Endothelial cell of umbilical vein (primary cell): ENCODE results near the gene ANO9. TPM values are rescaled to one million over a fixed set of nuclear protein-coding genes. Genes with fewer than 3 reads are reported as not detected.

Source experiments
- BruUV-seq: library from RNA; stranded (reverse); fragments of 400-500 nt; replicated peaks from 2 replicates; lab custom pipeline; 2021; lab: Mats Ljungman, UMichigan
- CTCF ChIA-PET: fragments of 300-600, 350-600 bp; sonication (Branson Sonifier 250); formaldehyde crosslinking; loops from one replicate; lab custom pipeline; 2021; ENCODE audit warnings: antibody characterized with exemption, inconsistent platforms; lab: Charles Lee
- POLR2A ChIA-PET: fragments of 300-600, 350-600 bp; sonication (Branson Sonifier 250); formaldehyde crosslinking; loops from one replicate; lab custom pipeline; 2021; ENCODE audit warnings: antibody characterized with exemption, inconsistent platforms; lab: Charles Lee
- DNase-seq: peaks from one replicate; pipeline ENCODE4 v3.0.0-alpha.2; 2011; ENCODE audit warnings: low read depth, low spot score
- FAIRE-seq: peaks from 2 replicates; lab custom pipeline; 2011; peaks lifted over from hg19 to GRCh38; lab: Jason Lieb, UNC
- H2AFZ ChIP-seq: 2 replicates; pipeline ENCODE4 v1.6.0; 2012; ENCODE audit warnings: low read depth, low read length, control low read depth, inconsistent platforms
- H3K27ac ChIP-seq: 2 replicates; pipeline ENCODE4 v1.5.1; 2011; ENCODE audit warnings: low read depth, mild to moderate bottlenecking, control low read depth, low read length, moderate library complexity; ENCODE audit not compliant: insufficient read depth
- H3K27me3 ChIP-seq, 2 experiments: 2 replicates each; pipeline versions ENCODE4 v1.6.0 to v1.6.1; 2011; ENCODE audit warnings: low read length in 2 of 2, mixed read lengths in 1 of 2; ENCODE audit not compliant: control insufficient read depth in 2 of 2, insufficient read depth in 2 of 2
- H3K36me3 ChIP-seq, 2 experiments: 2 replicates in 1 of 2; 3 replicates in 1 of 2; pipeline ENCODE4 v1.5.1; 2011; ENCODE audit warnings: low read length in 2 of 2, mild to moderate bottlenecking in 1 of 2, moderate library complexity in 1 of 2; ENCODE audit not compliant: control insufficient read depth in 2 of 2, insufficient read depth in 2 of 2; ENCODE audit errors: extremely low read depth in 1 of 2
- H3K4me1 ChIP-seq: 3 replicates; pipeline ENCODE4 v1.5.1; 2011; ENCODE audit warnings: mild to moderate bottlenecking, low read length; ENCODE audit not compliant: control insufficient read depth, insufficient read depth; ENCODE audit errors: extremely low read depth
- H3K4me2 ChIP-seq: 2 replicates; pipeline ENCODE4 v1.6.1; 2011; ENCODE audit warnings: low read length, control low read depth, mixed read lengths; ENCODE audit not compliant: insufficient read depth
- H3K4me3 ChIP-seq, 3 experiments: fragments of 200-600 bp in 1 of 3; sonication (generic), shearing (Covaris generic) in 1 of 3; replicated peaks in 1 of 3; 2 replicates each; pipeline ENCODE4 v1.5.1; 2011 to 2016; ENCODE audit warnings: control low read depth in 3 of 3, low read length in 3 of 3, mild to moderate bottlenecking in 2 of 3, inconsistent platforms in 1 of 3, low read depth in 1 of 3, moderate library complexity in 1 of 3; ENCODE audit not compliant: insufficient read depth in 1 of 3
- H3K79me2 ChIP-seq: 2 replicates; pipeline ENCODE4 v1.6.0; 2012; ENCODE audit warnings: low read length, inconsistent platforms; ENCODE audit not compliant: control insufficient read depth, insufficient read depth
- H3K9ac ChIP-seq: replicated peaks from 2 replicates; pipeline ENCODE3; 2011; ENCODE audit warnings: low read length, control low read depth; ENCODE audit not compliant: insufficient read depth; ENCODE audit errors: extremely low read depth
- H3K9me1 ChIP-seq: replicated peaks from 3 replicates; pipeline ENCODE4 v1.6.0; 2011; ENCODE audit warnings: mild to moderate bottlenecking, low read length; ENCODE audit not compliant: control insufficient read depth, insufficient read depth; ENCODE audit errors: extremely low read depth
- H3K9me3 ChIP-seq: replicated peaks from 2 replicates; pipeline ENCODE4 v1.5.1; 2012; ENCODE audit warnings: low read length, inconsistent platforms; ENCODE audit not compliant: control insufficient read depth, insufficient read depth
- H4K20me1 ChIP-seq: replicated peaks from 2 replicates; pipeline ENCODE3; 2011; ENCODE audit warnings: mild to moderate bottlenecking, low read length; ENCODE audit not compliant: control insufficient read depth, insufficient read depth; ENCODE audit errors: extremely low read depth
- EZH2 ChIP-seq: IDR thresholded peaks from 2 replicates; pipeline ENCODE4 v1.6.1; 2012; ENCODE audit warnings: borderline replicate concordance, low read depth, mild to moderate bottlenecking, moderate library complexity, low read length, inconsistent platforms; ENCODE audit not compliant: severe bottlenecking
- FOS ChIP-seq: IDR thresholded peaks from 2 replicates; pipeline ENCODE4 v1.6.1; 2011; ENCODE audit warnings: mild to moderate bottlenecking, low read length, moderate library complexity, borderline replicate concordance; ENCODE audit not compliant: insufficient read depth
- GATA2 ChIP-seq: IDR thresholded peaks from 2 replicates; pipeline ENCODE4 v1.7.0; 2011; ENCODE audit warnings: low read depth, mild to moderate bottlenecking, moderate library complexity, mixed read lengths, low read length; ENCODE audit not compliant: insufficient read length, insufficient read depth
- JUN ChIP-seq: IDR thresholded peaks from 2 replicates; pipeline ENCODE4 v1.6.1; 2011; ENCODE audit warnings: borderline replicate concordance, low read depth; ENCODE audit not compliant: insufficient read length, insufficient read depth
- MAX ChIP-seq: IDR thresholded peaks from 2 replicates; pipeline ENCODE4 v1.6.1; 2011; ENCODE audit not compliant: insufficient read depth, insufficient read length
- MYC ChIP-seq: IDR thresholded peaks from one replicate; pipeline ENCODE4 v1.6.1; 2011; ENCODE audit warnings: mild to moderate bottlenecking, low read depth, low read length
- POLR2A ChIP-seq: IDR thresholded peaks from 2 replicates; pipeline ENCODE4 v1.6.1; 2012; ENCODE audit warnings: low read depth, mild to moderate bottlenecking, control low read depth, low read length
- POLR2AphosphoS5 ChIP-seq: IDR thresholded peaks from 2 replicates; pipeline ENCODE4 v1.6.1; 2012; ENCODE audit warnings: low read depth, mild to moderate bottlenecking, control low read depth, low read length, moderate library complexity; ENCODE audit not compliant: insufficient read depth
- dilution Hi-C: fragments of 300-500 bp; cut with MboI; formaldehyde crosslinking; loops from one replicate; pipeline ENCODE4 v1.15.0; 2019; ENCODE audit warnings: low sequenced_read_pairs; ENCODE audit not compliant: extremely low pct_ligation_motif_present
- intact Hi-C: fragments of 100-400 bp; cut with micrococcal nuclease; formaldehyde crosslinking; loops from one replicate; pipeline ENCODE4 v1.10.0; 2022
- polyA plus RNA-seq, 4 experiments: library from polyadenylated mRNA; depleted of rRNA in 3 of 4; stranded (reverse) in 3 of 4; unstranded in 1 of 4; fragments of >200 nt; gene quantifications; 2 replicates each; pipeline versions ENCODE4 v1.2.1 to v1.2.3, GENCODE V29; 2011 to 2012; ENCODE audit warnings: missing spikeins in 1 of 4
- total RNA-seq: library from RNA; stranded (reverse); gene quantifications from 2 replicates; pipeline ENCODE4 v1.2.3, GENCODE V29; 2021
- TF ChIP-seq, protein P1 (sequence below), 2 donors: IDR thresholded peaks; 1 replicate in 1 of 2; 2 replicates in 1 of 2; pipeline ENCODE4 v1.5.1; 2011; ENCODE audit warnings: low read length in 2 of 2, mild to moderate bottlenecking in 2 of 2, moderate library complexity in 2 of 2, control low read depth in 1 of 2, inconsistent platforms in 1 of 2, low read depth in 1 of 2; ENCODE audit not compliant: insufficient read depth in 1 of 2; ENCODE audit errors: extremely low read depth in 1 of 2

The ANO9 gene
- total and polyA plus RNA-seq, 2 donors (not counting 3 experiments of a cell fraction or from before 2014, with no cell fraction given): 0.23 TPM; not detected in 1

DNA sequence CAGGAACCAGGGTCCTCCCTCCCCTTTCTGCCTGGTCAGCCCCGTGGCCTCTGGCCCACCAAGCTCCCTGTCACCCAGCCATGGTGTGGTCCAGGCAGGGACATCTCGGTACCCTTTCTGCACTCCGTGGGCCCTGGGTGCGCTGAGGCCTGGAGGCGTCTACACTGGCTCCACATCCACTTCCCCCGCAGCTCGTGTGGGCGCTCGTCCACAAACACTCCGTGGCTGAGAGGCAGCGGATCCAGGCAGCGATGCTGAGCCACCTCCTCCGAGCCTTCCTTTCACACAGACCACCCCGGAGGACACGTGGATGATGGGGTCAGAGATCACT is 49.1 kb upstream of the ANO9 start:
- FAIRE-seq: no peak
- no peaks in the 10 kb centered on the region for H3K27me3 ChIP-seq
- TF ChIP-seq, protein P1, sequence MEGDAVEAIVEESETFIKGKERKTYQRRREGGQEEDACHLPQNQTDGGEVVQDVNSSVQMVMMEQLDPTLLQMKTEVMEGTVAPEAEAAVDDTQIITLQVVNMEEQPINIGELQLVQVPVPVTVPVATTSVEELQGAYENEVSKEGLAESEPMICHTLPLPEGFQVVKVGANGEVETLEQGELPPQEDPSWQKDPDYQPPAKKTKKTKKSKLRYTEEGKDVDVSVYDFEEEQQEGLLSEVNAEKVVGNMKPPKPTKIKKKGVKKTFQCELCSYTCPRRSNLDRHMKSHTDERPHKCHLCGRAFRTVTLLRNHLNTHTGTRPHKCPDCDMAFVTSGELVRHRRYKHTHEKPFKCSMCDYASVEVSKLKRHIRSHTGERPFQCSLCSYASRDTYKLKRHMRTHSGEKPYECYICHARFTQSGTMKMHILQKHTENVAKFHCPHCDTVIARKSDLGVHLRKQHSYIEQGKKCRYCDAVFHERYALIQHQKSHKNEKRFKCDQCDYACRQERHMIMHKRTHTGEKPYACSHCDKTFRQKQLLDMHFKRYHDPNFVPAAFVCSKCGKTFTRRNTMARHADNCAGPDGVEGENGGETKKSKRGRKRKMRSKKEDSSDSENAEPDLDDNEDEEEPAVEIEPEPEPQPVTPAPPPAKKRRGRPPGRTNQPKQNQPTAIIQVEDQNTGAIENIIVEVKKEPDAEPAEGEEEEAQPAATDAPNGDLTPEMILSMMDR (IDR thresholded peaks at IDR 0.05; ENCODE audit: extremely low read depth in 1 of 2, insufficient read depth in 1 of 2, low read depth in 1 of 2, low read length in 2 of 2): no peak
- TF ChIP-seq MAX (no peak), JUN (no peak), MYC (no peak), POLR2A (no peak), GATA2 (no peak), FOS (no peak), POLR2AphosphoS5 (no peak), EZH2 (no peak)
- no peaks in the 10 kb centered on the region for H3K9me3 ChIP-seq
- dilution Hi-C loops: no loop called here
- intact Hi-C loops: no loop called here
- no peak overlapping the region for H3K4me2 ChIP-seq
- CTCF ChIA-PET: no interaction called here
- no peaks in the 10 kb centered on the region for H4K20me1 ChIP-seq
- BruUV-seq: TSS peak; percentile 21
- H3K9me1 ChIP-seq: no peaks in the 10 kb centered on the region
- H3K4me1 ChIP-seq: no peaks in the 10 kb centered on the region
- no peak for DNase-seq
- H3K79me2 ChIP-seq: no peaks in the 10 kb centered on the region
- H3K27ac ChIP-seq: no peak overlapping the region
- POLR2A ChIA-PET: no interaction called here
- peaks cover 2 to 32% of the 10 kb centered on the region in 2 experiments for H3K36me3 ChIP-seq
- no peak overlapping the region for H3K9ac ChIP-seq
- H3K4me3 ChIP-seq: no peak overlapping the region
- H2AFZ ChIP-seq: no peak overlapping the region
